ENCODE measurements around the gene TACC2. TPM values are rescaled to one million over a fixed set of nuclear protein-coding genes. Genes with fewer than 3 reads are reported as not detected.
"Not testable (repeated sequence)": the region's sequence is repeated elsewhere in the genome, so short reads cannot be mapped to it uniquely, and the experiment has no call there.

Gene TACC2
- total and polyA plus RNA-seq, 2 donors (not counting 3 experiments of a cell fraction or from before 2014, with no cell fraction given), result 14.4 to 46.2 TPM

DNA sequence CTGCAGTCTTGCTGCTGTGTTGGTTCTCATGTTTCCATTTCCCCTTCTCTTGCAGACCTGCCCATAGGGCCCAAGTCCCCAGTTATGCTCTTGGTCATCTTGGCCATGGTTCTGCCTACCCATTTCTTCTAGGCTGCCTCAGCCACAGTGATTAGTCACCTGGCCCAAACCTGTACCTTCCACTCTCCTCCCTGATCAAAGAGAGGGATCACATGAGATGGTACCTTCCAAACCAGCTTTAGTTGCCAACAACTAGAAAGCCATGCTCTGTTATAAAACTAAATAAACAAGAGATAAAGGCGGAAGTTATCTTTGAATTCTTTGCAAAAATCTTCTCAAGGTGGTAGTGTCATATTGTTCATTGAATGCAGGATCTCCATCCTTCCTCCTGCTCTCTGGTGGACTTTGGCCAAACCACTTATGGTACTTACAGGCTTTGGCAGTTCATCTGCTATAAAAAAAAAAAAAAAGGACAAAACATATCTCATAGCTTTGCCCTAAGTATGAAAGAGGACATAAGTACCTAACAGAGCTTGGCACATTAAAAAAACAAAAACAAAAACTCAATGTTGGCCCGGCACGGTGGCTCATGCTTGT lies 25.8 kb downstream of the TACC2 start:
- no TSS peak for BruUV-seq (replicated peaks)
- Histone ChIP-seq H3K4me2 (ENCODE audit: insufficient read depth, low read length) (no peak overlapping the region), H3K9ac (replicated peaks; ENCODE audit: extremely low read depth, insufficient read depth, low read length) (no peak overlapping the region), H3K27ac (ENCODE audit: insufficient read depth, low read depth, low read length) (no peak overlapping the region), H3K36me3 (ENCODE audit: control insufficient read depth in 2 of 2, extremely low read depth in 1 of 2, insufficient read depth in 2 of 2, low read length in 2 of 2) (no peaks in the 10 kb centered on the region), H3K4me3 (replicated peaks in 1 of 3; ENCODE audit: insufficient read depth in 1 of 3, low read depth in 1 of 3, low read length in 3 of 3) (no peak overlapping the region), H3K9me1 (replicated peaks; ENCODE audit: control insufficient read depth, extremely low read depth, insufficient read depth, low read length) (no peaks in the 10 kb centered on the region), H3K27me3 (ENCODE audit: control insufficient read depth in 2 of 2, insufficient read depth in 2 of 2, low read length in 2 of 2) (peaks cover 11 to 13% of the 10 kb centered on the region in 2 experiments), H3K4me1 (ENCODE audit: control insufficient read depth, extremely low read depth, insufficient read depth, low read length) (no peaks in the 10 kb centered on the region), H4K20me1 (replicated peaks; ENCODE audit: control insufficient read depth, extremely low read depth, insufficient read depth, low read length) (no peaks in the 10 kb centered on the region), H3K79me2 (ENCODE audit: control insufficient read depth, insufficient read depth, low read length) (no peaks in the 10 kb centered on the region), H2AFZ (ENCODE audit: low read depth, low read length) (no peak overlapping the region), H3K9me3 (replicated peaks; ENCODE audit: control insufficient read depth, insufficient read depth, low read length) (no peaks in the 10 kb centered on the region)
- dilution Hi-C loops (cut with MboI; ENCODE audit: extremely low pct_ligation_motif_present, low sequenced_read_pairs), result no loop called here
- intact Hi-C loops (cut with micrococcal nuclease), result no loop called here
- ChIA-PET POLR2A (no interaction called here), CTCF (no interaction called here)
- TF ChIP-seq GATA2 (IDR thresholded peaks at IDR 0.05; ENCODE audit: insufficient read depth, insufficient read length, low read depth, low read length), result no peak
- no peak for TF ChIP-seq EZH2 (IDR thresholded peaks at IDR 0.05; ENCODE audit: borderline replicate concordance, low read depth, low read length, severe bottlenecking)
- no peak for TF ChIP-seq FOS (IDR thresholded peaks at IDR 0.05; ENCODE audit: borderline replicate concordance, insufficient read depth, low read length)
- no peak for TF ChIP-seq MYC (IDR thresholded peaks at IDR 0.05; ENCODE audit: low read depth, low read length)
- TF ChIP-seq, protein P1, sequence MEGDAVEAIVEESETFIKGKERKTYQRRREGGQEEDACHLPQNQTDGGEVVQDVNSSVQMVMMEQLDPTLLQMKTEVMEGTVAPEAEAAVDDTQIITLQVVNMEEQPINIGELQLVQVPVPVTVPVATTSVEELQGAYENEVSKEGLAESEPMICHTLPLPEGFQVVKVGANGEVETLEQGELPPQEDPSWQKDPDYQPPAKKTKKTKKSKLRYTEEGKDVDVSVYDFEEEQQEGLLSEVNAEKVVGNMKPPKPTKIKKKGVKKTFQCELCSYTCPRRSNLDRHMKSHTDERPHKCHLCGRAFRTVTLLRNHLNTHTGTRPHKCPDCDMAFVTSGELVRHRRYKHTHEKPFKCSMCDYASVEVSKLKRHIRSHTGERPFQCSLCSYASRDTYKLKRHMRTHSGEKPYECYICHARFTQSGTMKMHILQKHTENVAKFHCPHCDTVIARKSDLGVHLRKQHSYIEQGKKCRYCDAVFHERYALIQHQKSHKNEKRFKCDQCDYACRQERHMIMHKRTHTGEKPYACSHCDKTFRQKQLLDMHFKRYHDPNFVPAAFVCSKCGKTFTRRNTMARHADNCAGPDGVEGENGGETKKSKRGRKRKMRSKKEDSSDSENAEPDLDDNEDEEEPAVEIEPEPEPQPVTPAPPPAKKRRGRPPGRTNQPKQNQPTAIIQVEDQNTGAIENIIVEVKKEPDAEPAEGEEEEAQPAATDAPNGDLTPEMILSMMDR (IDR thresholded peaks at IDR 0.05; ENCODE audit: extremely low read depth in 1 of 2, insufficient read depth in 1 of 2, low read depth in 1 of 2, low read length in 2 of 2), result no peak
- TF ChIP-seq POLR2A (IDR thresholded peaks at IDR 0.05; ENCODE audit: low read depth, low read length), result no peak
- no peak for TF ChIP-seq POLR2AphosphoS5 (IDR thresholded peaks at IDR 0.05; ENCODE audit: insufficient read depth, low read depth, low read length)
- TF ChIP-seq, protein P2, sequence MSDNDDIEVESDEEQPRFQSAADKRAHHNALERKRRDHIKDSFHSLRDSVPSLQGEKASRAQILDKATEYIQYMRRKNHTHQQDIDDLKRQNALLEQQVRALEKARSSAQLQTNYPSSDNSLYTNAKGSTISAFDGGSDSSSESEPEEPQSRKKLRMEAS (IDR thresholded peaks at IDR 0.05; ENCODE audit: insufficient read depth, insufficient read length), result no peak
- no peak for TF ChIP-seq JUN (IDR thresholded peaks at IDR 0.05; ENCODE audit: borderline replicate concordance, insufficient read depth, insufficient read length, low read depth)
- DNase-seq (ENCODE audit: low read depth, low spot score) (no peak), FAIRE-seq (no peak)

DNA sequence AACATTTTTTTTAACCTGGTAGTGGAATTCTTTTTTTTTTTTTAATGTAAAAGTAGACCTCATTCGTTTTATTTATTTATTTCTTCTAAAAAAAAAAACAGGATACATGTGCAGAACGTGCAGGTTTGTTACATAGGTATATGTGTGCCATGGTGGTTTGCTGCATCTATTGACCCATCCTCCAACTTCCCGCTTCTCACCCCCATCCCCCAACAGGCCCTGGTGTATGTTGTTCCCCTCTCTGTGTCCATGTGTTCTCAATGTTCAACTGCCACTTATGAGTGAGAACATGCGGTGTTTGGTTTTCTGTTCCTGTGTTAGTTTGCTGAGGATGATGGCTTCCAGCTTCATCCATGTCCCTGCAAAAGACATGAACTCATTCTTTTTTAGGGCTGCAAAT lies 29.0 kb downstream of the TACC2 start:
- FAIRE-seq; H3K4me1 ChIP-seq (ENCODE audit: control insufficient read depth, extremely low read depth, insufficient read depth, low read length); H3K27ac ChIP-seq (ENCODE audit: insufficient read depth, low read depth, low read length); H2AFZ ChIP-seq (ENCODE audit: low read depth, low read length); H3K4me3 ChIP-seq (replicated peaks in 1 of 3; ENCODE audit: insufficient read depth in 1 of 3, low read depth in 1 of 3, low read length in 3 of 3); H3K79me2 ChIP-seq (ENCODE audit: control insufficient read depth, insufficient read depth, low read length); H4K20me1 ChIP-seq (replicated peaks; ENCODE audit: control insufficient read depth, extremely low read depth, insufficient read depth, low read length); H3K9me3 ChIP-seq (replicated peaks; ENCODE audit: control insufficient read depth, insufficient read depth, low read length); DNase-seq (ENCODE audit: low read depth, low spot score); dilution Hi-C loops (cut with MboI; ENCODE audit: extremely low pct_ligation_motif_present, low sequenced_read_pairs); POLR2A ChIA-PET; BruUV-seq (replicated peaks); H3K9me1 ChIP-seq (replicated peaks; ENCODE audit: control insufficient read depth, extremely low read depth, insufficient read depth, low read length); H3K4me2 ChIP-seq (ENCODE audit: insufficient read depth, low read length); CTCF ChIA-PET; H3K36me3 ChIP-seq (ENCODE audit: control insufficient read depth in 2 of 2, extremely low read depth in 1 of 2, insufficient read depth in 2 of 2, low read length in 2 of 2); intact Hi-C loops (cut with micrococcal nuclease); H3K9ac ChIP-seq (replicated peaks; ENCODE audit: extremely low read depth, insufficient read depth, low read length): not testable (repeated sequence)
- peaks cover 11 to 14% of the 10 kb centered on the region in 2 experiments for H3K27me3 ChIP-seq (ENCODE audit: control insufficient read depth in 2 of 2, insufficient read depth in 2 of 2, low read length in 2 of 2)
